ENCODE data around the gene CTDSP1. TPM values are rescaled to one million over a fixed set of nuclear protein-coding genes. Genes with fewer than 3 reads are reported as not detected.

CTDSP1 gene
- total and polyA plus RNA-seq, 7 donors = 75.1 to 120 (median 82.6) TPM

- TF ChIP-seq POLR2AphosphoS5 (IDR thresholded peaks at IDR 0.05) (peak in 1 of 4 donors; percentile 27), CTCF (IDR thresholded peaks at IDR 0.05) (no peak)
- Histone ChIP-seq H3K9me3 (no peaks in the 10 kb centered on the region), H3K4me3 (no peak overlapping the region), H3K4me1 (peaks cover 0 to 8% (median 1%) of the 10 kb centered on the region in 4 donors), H3K36me3 (no peaks in the 10 kb centered on the region), H3K27ac (peak overlapping the region in 1 of 4 donors; percentile 7), H3K27me3 (no peaks in the 10 kb centered on the region)
- intact Hi-C loops (cut with DNase I) = no loop called here
- DNase-seq = no peak
- 91 to 94% methylated on average over 4 of the region's 4 CpGs for WGBS, 2 donors
Observed at GRCh38 chr2:218360453-218360852, 39.2 kb upstream of the CTDSP1 start.

GRCh38 chr2:218362606-218363005 is 37.1 kb upstream of the CTDSP1 start:
- intact Hi-C loops (cut with DNase I) = no loop called here
- H3K9me3 ChIP-seq = peaks cover 0 to 5% (median 4%) of the 10 kb centered on the region in 4 donors
- TF ChIP-seq POLR2AphosphoS5 (IDR thresholded peaks at IDR 0.05) = no peak
- TF ChIP-seq EP300 (IDR thresholded peaks at IDR 0.05) = no peak
- no peak for TF ChIP-seq POLR2A (IDR thresholded peaks at IDR 0.05)
- no peak for DNase-seq
- H3K4me1 ChIP-seq = peaks cover 0 to 5% (median 2%) of the 10 kb centered on the region in 4 donors
- no peak overlapping the region for H3K4me3 ChIP-seq
- H3K27me3 ChIP-seq = no peaks in the 10 kb centered on the region
- no peaks in the 10 kb centered on the region for H3K36me3 ChIP-seq
- 89 to 93% methylated on average over 8 of the region's 8 CpGs for WGBS, 2 donors
- H3K27ac ChIP-seq = no peak overlapping the region

GRCh38 chr2:218363736-218364135 is 35.9 kb upstream of the CTDSP1 start:
- H3K27ac ChIP-seq = no peak overlapping the region
- 89 to 90% methylated on average over 3 of the region's 3 CpGs for WGBS, 2 donors
- no peak for TF ChIP-seq POLR2A (IDR thresholded peaks at IDR 0.05)
- TF ChIP-seq CTCF (IDR thresholded peaks at IDR 0.05) = no peak
- no peak for TF ChIP-seq EP300 (IDR thresholded peaks at IDR 0.05)
- no peak for TF ChIP-seq POLR2AphosphoS5 (IDR thresholded peaks at IDR 0.05)
- intact Hi-C loops (cut with DNase I) = no loop called here
- no peaks in the 10 kb centered on the region for H3K36me3 ChIP-seq
- no peak overlapping the region for H3K4me3 ChIP-seq
- peaks cover 0 to 5% (median 4%) of the 10 kb centered on the region in 4 donors for H3K9me3 ChIP-seq
- no peak for DNase-seq
- peaks cover 0 to 16% (median 9%) of the 10 kb centered on the region in 4 donors for H3K4me1 ChIP-seq
- no peaks in the 10 kb centered on the region for H3K27me3 ChIP-seq

GRCh38 chr2:218364196-218364595 is 35.5 kb upstream of the CTDSP1 start:
- Histone ChIP-seq H3K27ac (no peak overlapping the region), H3K36me3 (no peaks in the 10 kb centered on the region), H3K9me3 (peaks cover 0 to 5% (median 4%) of the 10 kb centered on the region in 4 donors), H3K4me3 (no peak overlapping the region), H3K4me1 (peaks cover 0 to 21% (median 14%) of the 10 kb centered on the region in 4 donors), H3K27me3 (no peaks in the 10 kb centered on the region)
- intact Hi-C loops (cut with DNase I) = no loop called here
- WGBS, 2 donors = 79 to 80% methylated on average over 6 of the region's 6 CpGs
- TF ChIP-seq CTCF (IDR thresholded peaks at IDR 0.05) (no peak), EP300 (IDR thresholded peaks at IDR 0.05) (no peak), POLR2A (IDR thresholded peaks at IDR 0.05) (no peak), POLR2AphosphoS5 (IDR thresholded peaks at IDR 0.05) (no peak)
- DNase-seq = no peak

- 90% methylated on average over 9 of the region's 9 CpGs for whole genome bisulfite sequencing, 2 donors
- peaks cover 0 to 5% (median 4%) of the 10 kb centered on the region in 4 donors for H3K9me3 ChIP-seq
- no peak for DNase-seq
- H3K36me3 ChIP-seq = no peaks in the 10 kb centered on the region
- peaks cover 0 to 30% (median 21%) of the 10 kb centered on the region in 4 donors for H3K4me1 ChIP-seq
- peak overlapping the region; percentile 77 to 87 (median 82) for H3K27ac ChIP-seq
- no peaks in the 10 kb centered on the region for H3K27me3 ChIP-seq
- peak overlapping the region in 3 of 4 donors; percentile 44 to 55 (median 54) for H3K4me3 ChIP-seq
- TF ChIP-seq CTCF (IDR thresholded peaks at IDR 0.05) (no peak), POLR2AphosphoS5 (IDR thresholded peaks at IDR 0.05) (no peak), EP300 (IDR thresholded peaks at IDR 0.05) (no peak), POLR2A (IDR thresholded peaks at IDR 0.05) (no peak)
- intact Hi-C loops (cut with DNase I) = loop anchor here (5.0 kb wide), 1 partner anchor 75 kb away; the partner anchor contains the start of gene TMBIM1
Observed at GRCh38 chr2:218366621-218367414, 32.9 kb upstream of the CTDSP1 start.
